ENCODE data around the gene SLC16A3. TPM values are rescaled to one million over a fixed set of nuclear protein-coding genes. Genes with fewer than 3 reads are reported as not detected.

SLC16A3 gene
- total and polyA plus RNA-seq, 2 of the 4 experiments (the other 2 are of a cell fraction) = 49.1 to 181 TPM

DNA sequence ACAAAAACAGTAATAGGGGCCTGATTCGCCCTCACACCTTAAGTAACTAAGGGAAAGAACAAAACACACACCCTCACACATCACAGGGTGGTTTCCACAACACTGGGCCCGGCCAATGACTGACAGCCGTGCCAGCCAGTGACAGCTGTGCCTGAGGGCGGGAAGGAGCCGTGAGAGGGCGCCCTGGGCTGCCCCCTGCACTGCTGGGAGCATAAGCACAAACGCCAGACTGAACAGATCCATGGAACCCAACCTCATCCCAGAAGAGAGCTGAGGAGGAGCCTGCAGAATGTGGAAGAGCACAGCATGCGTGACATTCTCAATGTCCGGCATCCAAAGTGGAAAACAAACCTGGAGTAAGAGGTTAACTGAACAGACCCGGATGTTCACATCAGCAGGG, 28.6 kb downstream of the SLC16A3 start:
- Histone ChIP-seq H3K27me3 (ENCODE audit: control insufficient read depth, insufficient read depth, low read length) (no peaks in the 10 kb centered on the region), H2AK5ac (ENCODE audit: low read depth, low read length) (no peak overlapping the region), H2AK9ac (replicated peaks; ENCODE audit: low read depth, low read length, poor library complexity) (no peak overlapping the region), H3K4me1 (ENCODE audit: control insufficient read depth, insufficient read depth, low read length) (no peaks in the 10 kb centered on the region), H4K5ac (ENCODE audit: low read depth, low read length) (no peak overlapping the region), H3K4me3 (ENCODE audit: insufficient read depth, low read depth, low read length) (no peak overlapping the region), H3K18ac (ENCODE audit: low read depth, low read length) (no peak overlapping the region), H2BK120ac (ENCODE audit: low read depth, low read length) (no peak overlapping the region), H3K27ac (ENCODE audit: insufficient read depth, low read length) (no peak overlapping the region), H3K9ac (ENCODE audit: low read depth, low read length) (no peak overlapping the region), H4K91ac (ENCODE audit: insufficient read depth, low read depth, low read length) (no peak overlapping the region), H3K4me2 (ENCODE audit: low read depth, low read length) (no peak overlapping the region), H2AFZ (replicated peaks; ENCODE audit: low read length, poor library complexity) (no peak overlapping the region), H3K14ac (replicated peaks; ENCODE audit: low read depth, low read length) (no peak overlapping the region), H3K4ac (ENCODE audit: low read depth, low read length) (no peak overlapping the region), H3K36me3 (ENCODE audit: control insufficient read depth, insufficient read depth, low read length) (peaks cover 72% of the 10 kb centered on the region), H4K8ac (ENCODE audit: low read depth in 2 of 2, low read length in 2 of 2) (no peak overlapping the region), H2BK5ac (ENCODE audit: low read depth, low read length, poor library complexity, severe bottlenecking) (no peak overlapping the region), H3K23ac (ENCODE audit: low read depth, low read length) (no peak overlapping the region), H3K9me3 (ENCODE audit: control insufficient read depth, insufficient read depth, low read length) (no peaks in the 10 kb centered on the region), H3K56ac (ENCODE audit: extremely low read depth, insufficient read depth, low read length) (no peak overlapping the region), H3K79me1 (ENCODE audit: low read depth in 1 of 2, low read length in 2 of 2) (peaks cover 43 to 77% of the 10 kb centered on the region in 2 experiments), H3K9me1 (ENCODE audit: insufficient read depth, low read length) (peaks cover 21% of the 10 kb centered on the region), H4K20me1 (ENCODE audit: insufficient read depth, low read length) (peaks cover 82% of the 10 kb centered on the region), H2BK20ac (ENCODE audit: low read depth, low read length) (no peak overlapping the region), H2BK15ac (ENCODE audit: low read depth, low read length) (no peak overlapping the region)
- intact Hi-C loops (cut with micrococcal nuclease) = no loop called here
- dilution Hi-C loops (cut with HindIII; ENCODE audit: low sequenced_read_pairs, unreplicated experiment) = no loop called here
- CTCF ChIA-PET = no interaction called here
- POLR2A ChIA-PET (ENCODE audit: unreplicated experiment) = no interaction called here
- peak; percentile 63; the same call in 1 of the 2 replicates for ATAC-seq (ENCODE audit: low read depth)
- no TSS peak for BruUV-seq (replicated peaks)
- in situ Hi-C loops (cut with MboI; ENCODE audit: low sequenced_read_pairs) = no loop called here
- 89% methylated on average over 1 of the region's 10 CpGs; no CpG with 5 or more reads in 1 of the 2 experiments for WGBS, 2 experiments (ENCODE audit: extremely low coverage in 2 of 2, insufficient read length in 1 of 2)
- TF ChIP-seq NFE2L2 (IDR thresholded peaks at IDR 0.05; ENCODE audit: low read depth, low read length) (no peak), RAD21 (IDR thresholded peaks at IDR 0.05; ENCODE audit: low read length) (no peak), RFX5 (IDR thresholded peaks at IDR 0.05; ENCODE audit: low read depth, low read length) (no peak)
- TF ChIP-seq, protein P1, sequence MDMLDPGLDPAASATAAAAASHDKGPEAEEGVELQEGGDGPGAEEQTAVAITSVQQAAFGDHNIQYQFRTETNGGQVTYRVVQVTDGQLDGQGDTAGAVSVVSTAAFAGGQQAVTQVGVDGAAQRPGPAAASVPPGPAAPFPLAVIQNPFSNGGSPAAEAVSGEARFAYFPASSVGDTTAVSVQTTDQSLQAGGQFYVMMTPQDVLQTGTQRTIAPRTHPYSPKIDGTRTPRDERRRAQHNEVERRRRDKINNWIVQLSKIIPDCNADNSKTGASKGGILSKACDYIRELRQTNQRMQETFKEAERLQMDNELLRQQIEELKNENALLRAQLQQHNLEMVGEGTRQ (IDR thresholded peaks at IDR 0.05; ENCODE audit: low read depth, low read length) = no peak
- DNase-seq = no peak
